Immature natural killer cell (primary cell): ENCODE measurements around the gene C1orf198. TPM values are rescaled to one million over a fixed set of nuclear protein-coding genes. Genes with fewer than 3 reads are reported as not detected.

Source experiments
- DNase-seq, 3 donors: peaks; one replicate each; pipeline ENCODE4 v3.0.0; 2022; ENCODE audit warnings: mixed read lengths in 1 of 3
- H3K27ac Mint-ChIP-seq, 6 donors: one replicate each; pipeline ENCODE4 v1.8.0; 2020; ENCODE audit warnings: mixed read lengths in 6 of 6, mild to moderate bottlenecking in 5 of 6, inconsistent platforms in 4 of 6, moderate library complexity in 3 of 6
- H3K27me3 Mint-ChIP-seq, 3 donors: one replicate each; pipeline ENCODE4 v1.8.0; 2020 to 2021; ENCODE audit warnings: low read depth in 3 of 3, mild to moderate bottlenecking in 3 of 3, mixed read lengths in 3 of 3, moderate library complexity in 3 of 3, inconsistent platforms in 1 of 3
- H3K36me3 Mint-ChIP-seq, 3 donors: one replicate each; pipeline ENCODE4 v1.8.0; 2020; ENCODE audit warnings: mixed read lengths in 3 of 3, inconsistent platforms in 2 of 3, mild to moderate bottlenecking in 2 of 3
- H3K4me1 Mint-ChIP-seq, 2 donors: one replicate each; pipeline ENCODE4 v1.8.0; 2020; ENCODE audit warnings: inconsistent platforms in 2 of 2, mild to moderate bottlenecking in 2 of 2, mixed read lengths in 2 of 2, moderate library complexity in 1 of 2
- H3K4me3 Mint-ChIP-seq, 5 donors: one replicate each; pipeline ENCODE4 v1.8.0; 2020; ENCODE audit warnings: mild to moderate bottlenecking in 5 of 5, mixed read lengths in 5 of 5, inconsistent platforms in 3 of 5, moderate library complexity in 3 of 5
- H3K9me3 Mint-ChIP-seq, 6 donors: one replicate each; pipeline ENCODE4 v1.8.0; 2020; ENCODE audit warnings: mild to moderate bottlenecking in 6 of 6, mixed read lengths in 6 of 6, inconsistent platforms in 4 of 6, moderate library complexity in 3 of 6
- polyA plus RNA-seq, 3 donors: library from polyadenylated mRNA; unstranded; fragments of 300-500 nt; fragmentation: Illumina TruSeq; gene quantifications; one replicate each; pipeline ENCODE4 v1.2.3, GENCODE V29; 2021

The C1orf198 gene
- polyA plus RNA-seq, 3 donors from 2014 or later: 2.6 to 4.9 (median 4.8) TPM

DNA sequence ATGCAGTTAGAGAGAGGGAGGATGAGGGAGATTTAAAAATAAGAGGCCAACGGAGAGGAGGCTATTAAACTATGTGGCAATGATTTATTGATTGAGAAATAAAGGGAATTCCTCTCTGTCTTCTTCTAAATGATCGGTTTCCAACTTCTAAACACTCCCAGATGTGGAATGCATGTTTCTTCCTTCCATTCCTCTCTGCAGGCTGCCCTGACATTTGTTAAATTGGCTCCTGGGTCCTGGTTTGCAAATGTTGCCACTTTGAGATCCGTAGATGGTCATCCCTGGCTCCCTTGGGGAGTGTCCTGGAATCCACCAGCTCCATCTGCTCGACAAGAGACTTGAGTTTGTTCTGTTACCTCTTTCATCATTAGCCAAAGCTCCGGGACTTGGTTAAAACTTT is 10.3 kb upstream of the C1orf198 start:
- Mint-ChIP-seq H3K4me3 (no peak overlapping the region), H3K27me3 (peaks cover 7 to 25% (median 12%) of the 10 kb centered on the region in 3 donors), H3K4me1 (no peaks in the 10 kb centered on the region), H3K9me3 (peaks cover 0 to 2% (median 0%) of the 10 kb centered on the region in 6 donors), H3K27ac (no peak overlapping the region), H3K36me3 (no peaks in the 10 kb centered on the region)
- DNase-seq: no peak

DNA sequence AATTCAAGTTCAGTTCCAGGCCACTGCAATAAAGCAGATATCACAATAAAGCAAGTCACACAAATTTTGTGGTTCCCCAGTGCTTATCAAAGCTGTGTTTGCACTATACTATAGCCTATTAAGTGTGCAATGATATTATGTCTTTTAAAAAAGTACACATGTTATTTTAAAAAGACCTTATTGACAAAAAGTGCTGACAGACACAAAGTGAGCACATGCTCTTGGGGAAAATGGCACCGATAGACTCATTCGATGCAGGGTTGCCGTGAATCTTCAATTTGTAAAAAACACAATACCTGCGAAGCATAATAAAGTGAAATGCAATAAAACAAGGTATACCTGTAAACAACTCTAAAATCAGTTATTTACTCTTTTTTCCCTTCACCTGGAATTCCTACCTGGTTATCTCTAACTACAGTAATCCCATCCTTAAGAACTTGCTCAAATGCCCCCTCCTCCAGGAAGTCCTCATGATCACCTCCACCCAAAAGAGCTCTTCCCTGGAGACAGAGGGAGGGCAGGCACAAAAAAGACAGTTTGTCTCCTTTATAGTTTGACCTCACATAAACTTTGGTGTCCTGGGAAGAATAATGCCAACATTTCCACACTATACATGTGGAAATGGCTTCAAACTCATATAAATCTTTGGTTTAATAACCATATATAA is 9.7 kb upstream of the C1orf198 start:
- no peak overlapping the region for H3K27ac Mint-ChIP-seq
- H3K4me3 Mint-ChIP-seq: no peak overlapping the region
- H3K4me1 Mint-ChIP-seq: no peaks in the 10 kb centered on the region
- H3K9me3 Mint-ChIP-seq: peaks cover 0 to 2% (median 0%) of the 10 kb centered on the region in 6 donors
- no peaks in the 10 kb centered on the region for H3K36me3 Mint-ChIP-seq
- no peak for DNase-seq
- H3K27me3 Mint-ChIP-seq: peaks cover 9 to 25% (median 12%) of the 10 kb centered on the region in 3 donors

DNA sequence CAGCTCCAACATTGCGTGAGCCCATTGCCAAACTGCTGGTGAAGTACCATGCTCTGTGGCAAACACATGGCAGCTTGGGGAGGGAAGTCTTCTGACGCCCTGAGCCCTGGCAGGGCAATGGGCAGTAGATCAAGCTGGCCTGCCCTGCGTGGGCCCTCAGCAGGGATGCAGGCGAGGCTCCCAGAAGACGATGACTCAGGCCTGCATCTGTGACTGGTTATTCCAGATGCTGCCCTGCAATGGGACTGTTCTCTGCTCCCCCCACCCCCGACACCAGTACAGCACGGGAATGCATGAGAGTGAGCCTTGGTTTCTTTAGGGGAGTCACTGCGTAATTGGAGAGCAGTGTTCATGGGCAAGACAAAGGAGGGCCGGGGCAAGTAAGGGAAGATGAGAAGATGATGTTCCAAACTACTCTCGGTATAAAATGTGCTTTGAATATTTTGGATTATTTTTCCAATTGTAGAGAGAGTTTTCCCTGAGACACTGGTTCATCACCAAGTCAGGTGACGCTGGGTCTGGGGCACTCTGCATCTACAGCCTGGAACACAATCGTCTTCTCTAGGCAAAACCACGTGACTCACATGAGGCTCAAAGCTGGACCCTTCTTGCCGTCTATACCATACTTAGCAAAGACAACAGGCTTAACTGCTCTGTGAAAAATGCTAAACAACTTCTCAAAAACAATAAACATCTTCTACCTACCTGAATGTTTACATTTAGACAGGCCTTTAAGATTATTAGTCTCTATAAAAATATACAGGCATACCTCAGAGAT is 9.0 kb upstream of the C1orf198 start:
- no peak overlapping the region for H3K27ac Mint-ChIP-seq

DNA sequence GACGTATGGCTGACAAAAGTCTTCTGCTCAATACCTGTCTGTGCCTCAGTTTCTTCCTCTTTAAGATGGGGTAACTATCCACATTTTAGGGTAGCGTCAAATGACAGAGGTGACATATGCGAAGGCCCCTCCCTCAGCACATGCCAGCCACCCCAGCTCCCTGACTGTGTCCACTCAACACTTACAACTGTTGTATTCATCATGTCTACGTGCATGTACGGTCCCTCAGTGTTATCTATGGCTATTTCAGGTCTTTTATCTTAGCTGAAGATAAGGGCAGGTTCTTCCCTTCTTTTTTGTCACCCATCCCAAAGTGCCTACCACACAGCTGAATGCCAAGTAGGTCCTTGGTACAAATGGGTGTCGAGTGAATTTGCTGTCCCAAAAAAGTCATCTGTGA is 8.3 kb upstream of the C1orf198 start:
- DNase-seq: no peak
- Mint-ChIP-seq H3K27me3 (peaks cover 13 to 19% (median 19%) of the 10 kb centered on the region in 3 donors), H3K27ac (no peak overlapping the region), H3K36me3 (no peaks in the 10 kb centered on the region), H3K9me3 (no peaks in the 10 kb centered on the region), H3K4me3 (no peak overlapping the region), H3K4me1 (no peaks in the 10 kb centered on the region)

More for the DNA sequence above, 9.0 kb upstream of the C1orf198 start:
- H3K4me1 Mint-ChIP-seq: no peaks in the 10 kb centered on the region
- H3K36me3 Mint-ChIP-seq: no peaks in the 10 kb centered on the region
- no peak for DNase-seq
- H3K4me3 Mint-ChIP-seq: no peak overlapping the region
- peaks cover 11 to 21% (median 14%) of the 10 kb centered on the region in 3 donors for H3K27me3 Mint-ChIP-seq
- no peaks in the 10 kb centered on the region for H3K9me3 Mint-ChIP-seq

DNA sequence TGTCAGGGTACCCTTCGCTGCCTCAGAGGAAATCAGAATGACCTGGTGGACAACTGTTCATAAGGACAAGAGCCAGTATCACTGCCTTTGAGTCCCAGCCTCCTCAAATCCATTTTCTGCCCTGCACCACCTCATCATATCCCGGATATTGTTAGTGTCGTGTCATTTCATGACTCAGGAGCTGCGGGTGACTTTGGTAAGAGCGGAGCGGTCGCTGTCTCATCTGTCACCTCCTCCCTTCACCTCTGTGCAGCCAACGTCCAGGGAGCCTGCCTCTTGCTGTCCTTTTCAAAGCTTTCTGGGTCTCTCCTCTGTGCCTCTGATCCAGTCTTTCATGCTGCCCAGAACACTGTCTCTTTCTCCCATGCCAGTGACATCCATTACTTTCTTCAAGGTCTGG is 7.0 kb upstream of the C1orf198 start:
- Mint-ChIP-seq H3K9me3 (no peaks in the 10 kb centered on the region), H3K36me3 (no peaks in the 10 kb centered on the region), H3K4me1 (no peaks in the 10 kb centered on the region), H3K27me3 (peaks cover 13 to 14% (median 14%) of the 10 kb centered on the region in 3 donors), H3K4me3 (no peak overlapping the region), H3K27ac (no peak overlapping the region)
- no peak for DNase-seq

DNA sequence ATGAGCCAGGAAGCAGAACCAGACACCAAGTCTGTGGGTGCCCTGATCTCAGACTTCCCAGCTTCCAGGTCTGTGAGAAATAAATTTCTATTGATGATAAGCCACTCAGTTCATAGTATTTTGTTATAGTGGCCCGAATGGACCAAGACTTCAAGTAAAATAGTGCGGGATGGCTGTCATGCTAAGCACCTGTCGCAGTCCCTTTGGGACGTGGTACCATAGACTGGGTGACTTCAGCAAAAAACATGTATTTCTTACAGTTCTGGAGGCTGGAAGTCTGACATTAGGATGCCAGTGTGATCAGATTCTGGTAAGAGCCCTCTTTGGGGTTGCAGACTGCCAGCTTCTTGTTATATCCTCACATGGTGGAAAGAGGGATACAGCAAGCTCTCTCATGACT is 2.6 kb upstream of the C1orf198 start:
- Mint-ChIP-seq H3K36me3 (no peaks in the 10 kb centered on the region), H3K27me3 (peaks cover 10 to 15% (median 14%) of the 10 kb centered on the region in 3 donors), H3K9me3 (no peaks in the 10 kb centered on the region), H3K27ac (no peak overlapping the region), H3K4me3 (no peak overlapping the region), H3K4me1 (peaks cover 9 to 16% of the 10 kb centered on the region in 2 donors)
- DNase-seq: no peak

DNA sequence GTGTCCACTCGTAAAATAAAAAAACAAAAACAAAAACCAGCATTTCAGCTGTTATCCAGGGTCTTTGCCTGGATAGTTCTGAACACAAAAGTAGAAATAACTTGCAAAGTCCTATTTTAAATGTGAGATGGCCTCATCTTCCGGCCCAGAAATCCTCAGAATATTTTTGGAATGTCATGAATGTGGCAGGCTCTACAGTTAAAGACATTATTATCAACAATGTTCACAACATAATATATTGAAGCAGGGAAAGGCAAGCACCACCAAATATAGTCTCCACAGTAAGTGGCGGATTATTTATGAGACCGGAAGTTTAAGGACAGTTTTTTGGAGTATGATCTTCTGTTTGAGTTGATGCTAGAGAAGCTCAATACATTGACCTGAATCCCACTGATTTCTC is 1.2 kb upstream of the C1orf198 start:
- H3K27me3 Mint-ChIP-seq: peaks cover 10 to 12% (median 12%) of the 10 kb centered on the region in 3 donors

DNA sequence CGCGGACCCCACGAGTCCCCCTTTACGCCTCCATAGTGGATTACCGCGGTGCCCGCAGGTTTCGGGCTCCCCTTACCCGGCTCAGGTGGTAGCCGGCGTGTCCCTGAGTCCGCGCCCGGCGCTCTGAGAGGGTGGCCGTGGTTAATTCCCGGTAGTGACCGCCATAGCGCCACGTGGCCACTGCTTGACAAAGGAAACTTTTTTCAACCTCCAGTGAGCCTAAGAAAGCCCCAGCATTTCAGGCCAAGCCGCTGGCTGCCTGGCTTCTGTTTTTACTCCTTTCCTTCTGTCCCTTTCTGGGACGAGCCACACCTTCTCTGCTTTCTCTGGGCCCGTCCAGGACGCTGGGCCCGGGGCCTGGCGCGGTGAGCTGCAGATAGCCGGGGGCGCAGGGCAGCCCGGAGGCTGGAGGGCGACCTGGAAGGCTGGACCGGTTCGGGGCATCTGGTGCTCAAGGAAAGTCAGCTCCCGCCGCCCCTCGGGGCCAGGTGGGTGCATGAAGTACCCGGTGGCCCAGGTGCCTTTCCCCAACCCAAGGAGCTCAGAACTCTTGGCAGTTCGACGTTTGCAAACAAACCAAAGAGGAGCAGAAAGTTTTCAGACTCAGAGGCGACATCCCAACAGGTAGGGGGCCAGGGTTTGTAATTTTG is 540 bp upstream of the C1orf198 start:
- Mint-ChIP-seq H3K4me3 (peak overlapping the region; percentile 75 to 87 (median 77)), H3K36me3 (no peaks in the 10 kb centered on the region), H3K9me3 (no peaks in the 10 kb centered on the region), H3K27ac (no peak overlapping the region), H3K4me1 (peaks cover 9 to 16% of the 10 kb centered on the region in 2 donors), H3K27me3 (peaks cover 10 to 14% (median 12%) of the 10 kb centered on the region in 3 donors)
- peak; percentile 48 for DNase-seq

More for the DNA sequence above, 1.2 kb upstream of the C1orf198 start:
- Mint-ChIP-seq H3K27ac (no peak overlapping the region), H3K36me3 (no peaks in the 10 kb centered on the region), H3K4me1 (peaks cover 9 to 16% of the 10 kb centered on the region in 2 donors), H3K9me3 (no peaks in the 10 kb centered on the region), H3K4me3 (peak overlapping the region; percentile 62 to 84 (median 76))
- no peak for DNase-seq

DNA sequence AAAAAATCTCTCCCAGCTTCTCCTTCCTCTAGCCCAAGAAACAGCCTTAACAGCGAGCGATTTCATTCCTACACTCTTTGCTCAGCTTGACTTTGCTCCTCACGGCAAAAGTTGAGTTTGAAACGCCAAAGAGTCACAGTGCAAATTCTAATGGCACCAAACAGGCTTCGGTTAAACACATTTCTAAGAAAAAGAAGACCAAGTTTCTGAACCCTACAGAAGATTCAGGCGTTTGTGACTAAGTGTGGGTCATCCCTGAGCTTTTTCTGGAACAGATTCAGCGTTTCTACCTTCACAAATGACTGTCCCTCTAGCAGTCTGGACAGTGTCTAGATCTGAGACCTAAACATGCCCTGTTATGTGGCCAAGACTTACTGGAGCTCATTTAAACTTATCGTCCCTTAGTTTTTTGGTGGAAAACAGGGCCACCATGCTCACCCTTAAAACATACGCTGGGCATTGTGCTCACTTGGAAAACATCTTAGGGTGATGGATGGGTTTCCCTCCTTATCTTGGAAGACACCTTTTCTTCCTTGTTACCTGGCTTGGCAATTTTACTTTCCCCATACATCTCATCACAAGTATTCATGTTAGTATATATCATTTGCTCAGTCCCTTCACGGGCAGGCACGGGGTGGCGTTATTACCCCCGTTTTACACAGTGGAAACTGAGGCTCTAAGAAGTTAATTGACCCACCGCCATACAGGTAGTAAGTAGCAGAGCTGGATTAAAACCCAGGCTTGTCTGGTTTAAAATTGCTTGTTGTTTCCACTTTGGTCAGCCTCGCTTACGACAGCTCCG is 1.0 kb downstream of the C1orf198 start:
- no peaks in the 10 kb centered on the region for H3K9me3 Mint-ChIP-seq
- peaks cover 5 to 15% (median 9%) of the 10 kb centered on the region in 3 donors for H3K27me3 Mint-ChIP-seq
- DNase-seq: no peak
- no peaks in the 10 kb centered on the region for H3K36me3 Mint-ChIP-seq
- peak overlapping the region in 2 of 6 donors; percentile 37 to 69 for H3K27ac Mint-ChIP-seq
- H3K4me1 Mint-ChIP-seq: peaks cover 9 to 16% of the 10 kb centered on the region in 2 donors
- H3K4me3 Mint-ChIP-seq: peak overlapping the region; percentile 84 to 89 (median 88)

DNA sequence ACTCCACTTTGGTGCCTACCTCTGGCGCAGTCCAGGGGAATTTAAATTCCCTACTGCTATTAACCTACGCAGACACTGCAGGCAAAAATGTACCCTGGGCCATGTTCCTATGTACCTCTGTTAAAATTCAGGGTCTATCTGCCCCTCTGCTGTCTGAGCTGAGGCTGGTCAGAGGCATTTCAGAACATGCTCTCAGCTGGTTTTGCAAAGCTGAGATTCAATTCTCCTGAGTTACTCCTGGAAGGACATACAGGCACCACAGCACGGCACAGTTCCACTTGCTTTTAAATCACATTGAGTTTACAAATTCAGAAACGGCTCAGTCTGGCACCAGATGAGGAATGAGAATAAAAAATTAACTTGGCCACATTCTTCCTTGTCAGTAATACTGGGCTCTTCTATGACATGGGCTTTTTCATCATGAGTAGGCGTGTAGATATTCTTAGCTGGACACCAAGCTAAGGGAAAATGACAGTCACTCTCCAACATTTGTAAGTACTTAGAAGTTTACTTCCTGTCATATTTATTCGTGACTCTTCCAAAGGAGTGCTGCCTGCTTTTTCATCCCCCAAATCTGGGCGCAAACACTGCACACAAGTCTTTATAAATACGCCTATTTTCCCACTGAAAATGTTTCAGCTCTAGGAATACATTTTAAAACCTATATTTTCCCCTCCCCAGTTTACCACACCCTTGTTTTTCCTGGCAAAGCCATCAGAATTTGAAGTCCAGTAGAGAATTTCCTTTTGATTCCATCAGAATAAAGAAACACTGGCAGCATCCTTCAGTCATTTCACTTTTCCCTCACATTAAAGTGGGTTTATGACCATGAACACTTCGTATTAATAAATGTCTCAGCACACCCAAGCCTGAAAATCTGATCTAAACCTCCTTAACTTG is 1.9 kb downstream of the C1orf198 start:
- Mint-ChIP-seq H3K27me3 (peaks cover 2 to 12% (median 5%) of the 10 kb centered on the region in 3 donors), H3K9me3 (no peaks in the 10 kb centered on the region), H3K4me3 (peak overlapping the region; percentile 3 to 88 (median 61)), H3K27ac (no peak overlapping the region), H3K4me1 (peaks cover 9 to 16% of the 10 kb centered on the region in 2 donors), H3K36me3 (no peaks in the 10 kb centered on the region)
- no peak for DNase-seq

DNA sequence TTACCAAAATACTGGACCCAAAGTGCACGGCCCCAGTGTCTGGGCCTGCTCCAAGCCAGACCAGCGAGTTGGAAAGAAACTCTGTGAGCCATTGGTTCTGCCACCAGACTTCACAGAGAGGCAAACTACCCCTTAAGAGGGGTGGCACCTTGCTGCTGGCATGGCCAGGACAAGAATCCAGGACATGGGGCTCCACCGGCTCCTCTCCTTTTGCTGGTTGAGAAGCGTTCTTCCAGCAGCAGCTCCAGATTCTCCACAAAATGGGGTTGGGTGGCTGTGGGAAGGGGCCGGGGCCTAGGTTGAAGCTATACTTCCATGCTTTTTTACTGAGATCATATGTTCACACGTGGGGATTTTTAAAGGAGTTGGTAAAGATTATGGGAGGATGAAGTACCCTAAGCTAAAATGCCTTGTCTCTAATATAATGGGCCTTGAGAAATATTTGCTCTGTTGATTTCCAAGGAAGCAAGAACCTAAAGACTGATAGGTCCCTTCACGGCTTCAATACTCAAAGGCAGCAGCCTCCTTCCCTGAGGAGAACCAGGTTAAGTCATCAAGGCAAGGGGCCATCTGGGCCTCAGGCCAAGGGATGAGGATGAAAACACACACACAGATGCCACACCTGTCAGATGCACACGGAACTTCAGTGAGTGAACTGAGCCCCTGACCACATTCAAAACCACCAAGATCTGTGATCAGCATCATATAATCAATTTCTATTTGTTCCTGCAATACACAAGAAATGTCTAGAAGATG is 3.1 kb downstream of the C1orf198 start:
- Mint-ChIP-seq H3K9me3 (no peaks in the 10 kb centered on the region), H3K36me3 (no peaks in the 10 kb centered on the region), H3K27ac (no peak overlapping the region), H3K4me1 (peaks cover 9 to 16% of the 10 kb centered on the region in 2 donors), H3K4me3 (no peak overlapping the region), H3K27me3 (peaks cover 2 to 12% (median 3%) of the 10 kb centered on the region in 3 donors)
- DNase-seq: no peak

DNA sequence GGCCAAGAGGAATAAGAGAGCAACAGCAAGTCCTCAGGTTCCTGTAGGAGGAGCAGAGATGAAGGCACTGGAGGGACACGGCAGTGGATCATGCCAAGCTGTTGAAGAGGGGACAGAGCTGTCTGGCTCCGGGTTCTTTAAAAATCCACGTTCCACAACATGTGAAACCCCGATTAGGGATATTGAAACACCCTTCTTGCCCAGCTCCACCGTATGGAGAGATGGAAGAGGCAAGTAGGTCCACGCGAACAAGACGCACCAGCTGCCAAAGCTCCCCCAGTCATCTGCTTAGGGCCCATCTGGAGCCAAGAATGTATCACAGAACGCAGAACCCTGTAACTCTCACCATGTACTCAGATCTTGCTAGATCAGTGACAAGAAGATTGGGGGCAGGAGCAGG is 3.9 kb downstream of the C1orf198 start:
- Mint-ChIP-seq H3K4me3 (no peak overlapping the region), H3K27ac (no peak overlapping the region)

More for the DNA sequence above, 3.9 kb downstream of the C1orf198 start:
- Mint-ChIP-seq H3K9me3 (no peaks in the 10 kb centered on the region), H3K27me3 (peaks cover 2 to 12% (median 2%) of the 10 kb centered on the region in 3 donors), H3K36me3 (no peaks in the 10 kb centered on the region), H3K4me1 (peaks cover 9 to 14% of the 10 kb centered on the region in 2 donors)
- no peak for DNase-seq
